Measurements from ENCODE around the gene ZBTB17.
"Not testable (repeated sequence)": the region's sequence is repeated elsewhere in the genome, so short reads cannot be mapped to it uniquely, and the experiment has no call there.

Gene ZBTB17

GRCh38 chr1:15933684-15934083 is 42.2 kb downstream of the ZBTB17 start:
- DNase-seq (ENCODE audit: low read depth), result no peak
- H3K4me3 ChIP-seq (ENCODE audit: control insufficient read depth, low read depth, low read length), result no peak overlapping the region
- TF ChIP-seq, protein P1, sequence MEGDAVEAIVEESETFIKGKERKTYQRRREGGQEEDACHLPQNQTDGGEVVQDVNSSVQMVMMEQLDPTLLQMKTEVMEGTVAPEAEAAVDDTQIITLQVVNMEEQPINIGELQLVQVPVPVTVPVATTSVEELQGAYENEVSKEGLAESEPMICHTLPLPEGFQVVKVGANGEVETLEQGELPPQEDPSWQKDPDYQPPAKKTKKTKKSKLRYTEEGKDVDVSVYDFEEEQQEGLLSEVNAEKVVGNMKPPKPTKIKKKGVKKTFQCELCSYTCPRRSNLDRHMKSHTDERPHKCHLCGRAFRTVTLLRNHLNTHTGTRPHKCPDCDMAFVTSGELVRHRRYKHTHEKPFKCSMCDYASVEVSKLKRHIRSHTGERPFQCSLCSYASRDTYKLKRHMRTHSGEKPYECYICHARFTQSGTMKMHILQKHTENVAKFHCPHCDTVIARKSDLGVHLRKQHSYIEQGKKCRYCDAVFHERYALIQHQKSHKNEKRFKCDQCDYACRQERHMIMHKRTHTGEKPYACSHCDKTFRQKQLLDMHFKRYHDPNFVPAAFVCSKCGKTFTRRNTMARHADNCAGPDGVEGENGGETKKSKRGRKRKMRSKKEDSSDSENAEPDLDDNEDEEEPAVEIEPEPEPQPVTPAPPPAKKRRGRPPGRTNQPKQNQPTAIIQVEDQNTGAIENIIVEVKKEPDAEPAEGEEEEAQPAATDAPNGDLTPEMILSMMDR (conservative IDR thresholded peaks at IDR 0.05; ENCODE audit: control insufficient read depth, insufficient read depth, low read depth, low read length), result no peak

GRCh38 chr1:15932612-15933011 is 43.3 kb downstream of the ZBTB17 start:
- TF ChIP-seq, protein P1 (conservative IDR thresholded peaks at IDR 0.05; ENCODE audit: control insufficient read depth, insufficient read depth, low read depth, low read length), result no peak
- no peak for DNase-seq (ENCODE audit: low read depth)
- H3K4me3 ChIP-seq (ENCODE audit: control insufficient read depth, low read depth, low read length), result no peak overlapping the region

DNA sequence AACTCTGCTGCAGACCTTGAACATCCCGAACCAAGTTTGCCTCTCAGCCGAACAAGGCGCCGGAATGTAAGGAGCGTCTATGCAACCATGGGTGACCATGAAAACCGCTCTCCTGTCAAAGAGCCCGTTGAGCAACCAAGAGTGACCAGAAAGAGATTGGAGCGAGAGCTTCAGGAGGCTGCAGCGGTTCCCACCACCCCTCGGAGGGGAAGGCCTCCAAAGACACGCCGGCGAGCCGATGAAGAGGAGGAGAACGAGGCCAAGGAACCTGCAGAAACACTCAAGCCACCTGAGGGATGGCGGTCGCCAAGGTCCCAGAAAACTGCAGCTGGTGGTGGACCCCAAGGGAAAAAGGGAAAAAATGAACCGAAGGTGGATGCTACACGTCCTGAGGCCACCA is 44.0 kb downstream of the ZBTB17 start:
- no peak for DNase-seq (ENCODE audit: low read depth)
- H3K4me3 ChIP-seq (ENCODE audit: control insufficient read depth, low read depth, low read length), result no peak overlapping the region
- TF ChIP-seq, protein P1 (conservative IDR thresholded peaks at IDR 0.05; ENCODE audit: control insufficient read depth, insufficient read depth, low read depth, low read length), result no peak

GRCh38 chr1:15931401-15931800 is 44.5 kb downstream of the ZBTB17 start:
- DNase-seq (ENCODE audit: low read depth), result no peak
- H3K4me3 ChIP-seq (ENCODE audit: control insufficient read depth, low read depth, low read length), result no peak overlapping the region
- TF ChIP-seq, protein P1 (conservative IDR thresholded peaks at IDR 0.05; ENCODE audit: control insufficient read depth, insufficient read depth, low read depth, low read length), result no peak

GRCh38 chr1:15928971-15929965 is 46.6 kb downstream of the ZBTB17 start:
- H3K4me3 ChIP-seq (ENCODE audit: control insufficient read depth, low read depth, low read length), result no peak overlapping the region
- TF ChIP-seq, protein P1 (conservative IDR thresholded peaks at IDR 0.05; ENCODE audit: control insufficient read depth, insufficient read depth, low read depth, low read length), result no peak
- no peak for DNase-seq (ENCODE audit: low read depth)

- not testable (repeated sequence) for H3K4me3 ChIP-seq (ENCODE audit: control insufficient read depth, low read depth, low read length); DNase-seq (ENCODE audit: low read depth)
These were observed 49.5 kb downstream of the ZBTB17 start for GRCh38 chr1:15926448-15926847.

DNA sequence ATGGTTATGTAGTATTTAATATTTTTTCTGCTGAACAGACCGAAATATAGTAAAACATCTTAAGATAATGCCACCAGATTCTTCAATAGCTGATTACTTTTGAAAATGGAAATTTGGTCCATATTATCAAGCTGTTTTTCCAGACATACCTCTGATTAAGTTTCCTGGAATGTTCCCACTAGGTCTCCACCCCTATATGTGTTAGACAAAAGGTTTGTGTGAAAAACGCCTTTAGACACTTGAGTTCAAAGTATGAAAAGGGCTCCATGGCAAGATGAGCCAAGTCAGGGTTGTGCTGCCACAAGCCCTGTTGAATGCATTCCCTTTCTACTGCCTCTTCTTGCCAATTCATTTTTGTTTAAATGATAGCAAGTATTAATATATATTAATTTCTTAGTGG is 52.7 kb downstream of the ZBTB17 start:
- peak; percentile 45 for DNase-seq (ENCODE audit: low read depth)
- H3K4me3 ChIP-seq (ENCODE audit: control insufficient read depth, low read depth, low read length), result no peak overlapping the region
- TF ChIP-seq, protein P1 (conservative IDR thresholded peaks at IDR 0.05; ENCODE audit: control insufficient read depth, insufficient read depth, low read depth, low read length), result no peak

All from fibroblast of mammary gland (primary cell).